ENCODE results near the gene PTF1A. TPM values are rescaled to one million over a fixed set of nuclear protein-coding genes. Genes with fewer than 3 reads are reported as not detected.

PTF1A gene
- polyA plus RNA-seq, 1 of the 3 experiments (the other 2 are of a cell fraction), result not detected

GRCh38 chr10:23151071-23151470 is 41.0 kb upstream of the PTF1A start:
- Histone ChIP-seq H3K4me3 (ENCODE audit: low read depth in 2 of 2, low read length in 1 of 2) (no peak overlapping the region), H3F3A (replicated peaks; ENCODE audit: insufficient read depth) (no peaks in the 10 kb centered on the region), H2AFZ (ENCODE audit: low read depth) (no peak overlapping the region), H3K9me3 (no peaks in the 10 kb centered on the region), H3K4me1 (ENCODE audit: control insufficient read depth in 1 of 2, insufficient read depth in 2 of 2, low read depth in 1 of 2, low read length in 1 of 2) (no peaks in the 10 kb centered on the region), H3K9ac (no peak overlapping the region), H3K9me2 (no peaks in the 10 kb centered on the region), H3K36me3 (replicated peaks in 1 of 2; ENCODE audit: control insufficient read depth in 1 of 2, insufficient read depth in 2 of 2, low read length in 1 of 2) (no peaks in the 10 kb centered on the region), H3K4me2 (no peak overlapping the region), H3K27ac (ENCODE audit: low read depth in 2 of 2, low read length in 1 of 2) (no peak overlapping the region), H4K20me1 (ENCODE audit: insufficient read depth) (no peaks in the 10 kb centered on the region), H3K27me3 (ENCODE audit: insufficient read depth) (no peaks in the 10 kb centered on the region; the same call in 1 of the 2 replicates), H3K79me2 (ENCODE audit: insufficient read depth) (no peaks in the 10 kb centered on the region)
- ChIA-PET POLR2A (interaction anchor here (0.6 kb wide), 1 partner anchor 27 kb away, joined by 3 read pairs; no protein-coding TSS in a partner anchor), CTCF (no interaction called here)
- no peak for DNase-seq
- TF ChIP-seq IRF3 (IDR thresholded peaks at IDR 0.05; ENCODE audit: low read depth, low read length), result no peak
- no peak for TF ChIP-seq FOSL2 (IDR thresholded peaks at IDR 0.05; ENCODE audit: borderline replicate concordance, low read depth)
- no peak for TF ChIP-seq EP300 (IDR thresholded peaks at IDR 0.05; ENCODE audit: borderline replicate concordance in 1 of 2, low read depth in 1 of 2, low read length in 1 of 2)
- TF ChIP-seq MXI1 (IDR thresholded peaks at IDR 0.05; ENCODE audit: low read depth, low read length), result no peak
- no peak for TF ChIP-seq TEAD4 (IDR thresholded peaks at IDR 0.05; ENCODE audit: borderline replicate concordance, insufficient read depth)
- no peak for TF ChIP-seq EZH2phosphoT487 (IDR thresholded peaks at IDR 0.05; ENCODE audit: borderline replicate concordance, low read depth)
- TF ChIP-seq USF2 (IDR thresholded peaks at IDR 0.05; ENCODE audit: borderline replicate concordance, low read depth, low read length), result no peak
- TF ChIP-seq GABPA (IDR thresholded peaks at IDR 0.05; ENCODE audit: low read depth), result no peak
- no peak for TF ChIP-seq TCF12 (IDR thresholded peaks at IDR 0.05)
- no peak for TF ChIP-seq GATA2 (CRISPR knock-in tag; IDR thresholded peaks at IDR 0.05)
- no peak for TF ChIP-seq RXRA (IDR thresholded peaks at IDR 0.05; ENCODE audit: borderline replicate concordance, low read depth)
- 54% methylated on average over 7 of the region's 7 CpGs for WGBS (ENCODE audit: low lambda C conversion rate)

GRCh38 chr10:23155169-23155568 is 36.9 kb upstream of the PTF1A start:
- Histone ChIP-seq H3K36me3 (replicated peaks in 1 of 2; ENCODE audit: control insufficient read depth in 1 of 2, insufficient read depth in 2 of 2, low read length in 1 of 2) (no peaks in the 10 kb centered on the region), H3K4me1 (ENCODE audit: control insufficient read depth in 1 of 2, insufficient read depth in 2 of 2, low read depth in 1 of 2, low read length in 1 of 2) (peaks cover 0 to 3% of the 10 kb centered on the region in 2 experiments; a peak in 1 of 4 replicates), H3K9me2 (no peaks in the 10 kb centered on the region), H2AFZ (ENCODE audit: low read depth) (no peak overlapping the region), H3K9ac (no peak overlapping the region), H3K9me3 (no peaks in the 10 kb centered on the region), H3F3A (replicated peaks; ENCODE audit: insufficient read depth) (no peaks in the 10 kb centered on the region), H3K27ac (ENCODE audit: low read depth in 2 of 2, low read length in 1 of 2) (no peak overlapping the region), H3K79me2 (ENCODE audit: insufficient read depth) (no peaks in the 10 kb centered on the region), H3K4me3 (ENCODE audit: low read depth in 2 of 2, low read length in 1 of 2) (no peak overlapping the region), H3K4me2 (no peak overlapping the region), H4K20me1 (ENCODE audit: insufficient read depth) (no peaks in the 10 kb centered on the region), H3K27me3 (ENCODE audit: insufficient read depth) (no peaks in the 10 kb centered on the region; the same call in 1 of the 2 replicates)
- POLR2A ChIA-PET, result no interaction called here
- CTCF ChIA-PET, result interaction anchor here (1.3 to 9.9 kb wide), 3 partner anchors 55 to 137 kb away, joined by 3 to 208 read pairs (median 4); no protein-coding TSS in a partner anchor
- whole genome bisulfite sequencing (ENCODE audit: low lambda C conversion rate), result 72% methylated on average over 7 of the region's 7 CpGs
- DNase-seq, result no peak
- TF ChIP-seq SIN3A (IDR thresholded peaks at IDR 0.05; ENCODE audit: borderline replicate concordance, low read depth, low read length), result no peak
- TF ChIP-seq JUND (IDR thresholded peaks at IDR 0.05), result no peak
- no peak for TF ChIP-seq IRF3 (IDR thresholded peaks at IDR 0.05; ENCODE audit: low read depth, low read length)
- no peak for TF ChIP-seq NRF1 (IDR thresholded peaks at IDR 0.05; ENCODE audit: low read depth, low read length)
- TF ChIP-seq TAF1 (IDR thresholded peaks at IDR 0.05; ENCODE audit: borderline replicate concordance, low read depth, low read length), result no peak
- TF ChIP-seq FOXM1 (IDR thresholded peaks at IDR 0.05; ENCODE audit: low read depth), result no peak
- TF ChIP-seq GABPA (IDR thresholded peaks at IDR 0.05; ENCODE audit: low read depth), result no peak
- no peak for TF ChIP-seq POLR2AphosphoS5 (IDR thresholded peaks at IDR 0.05; ENCODE audit: low read depth, low read length)
- no peak for TF ChIP-seq RCOR1 (IDR thresholded peaks at IDR 0.05; ENCODE audit: low read length)
- no peak for TF ChIP-seq MXI1 (IDR thresholded peaks at IDR 0.05; ENCODE audit: low read depth, low read length)
- TF ChIP-seq RXRA (IDR thresholded peaks at IDR 0.05; ENCODE audit: borderline replicate concordance, low read depth), result no peak
- no peak for TF ChIP-seq EP300 (IDR thresholded peaks at IDR 0.05; ENCODE audit: borderline replicate concordance in 1 of 2, low read depth in 1 of 2, low read length in 1 of 2)
- TF ChIP-seq YY1 (IDR thresholded peaks at IDR 0.05; ENCODE audit: low read depth), result no peak
- TF ChIP-seq SMC3 (IDR thresholded peaks at IDR 0.05; ENCODE audit: low read depth, low read length), result no peak
- no peak for TF ChIP-seq EZH2phosphoT487 (IDR thresholded peaks at IDR 0.05; ENCODE audit: borderline replicate concordance, low read depth)
- TF ChIP-seq, protein P1, sequence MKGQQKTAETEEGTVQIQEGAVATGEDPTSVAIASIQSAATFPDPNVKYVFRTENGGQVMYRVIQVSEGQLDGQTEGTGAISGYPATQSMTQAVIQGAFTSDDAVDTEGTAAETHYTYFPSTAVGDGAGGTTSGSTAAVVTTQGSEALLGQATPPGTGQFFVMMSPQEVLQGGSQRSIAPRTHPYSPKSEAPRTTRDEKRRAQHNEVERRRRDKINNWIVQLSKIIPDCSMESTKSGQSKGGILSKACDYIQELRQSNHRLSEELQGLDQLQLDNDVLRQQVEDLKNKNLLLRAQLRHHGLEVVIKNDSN (IDR thresholded peaks at IDR 0.05; ENCODE audit: borderline replicate concordance, low read depth), result no peak
- no peak for TF ChIP-seq RFX5 (IDR thresholded peaks at IDR 0.05; ENCODE audit: low read length)
- no peak for TF ChIP-seq MEF2A (IDR thresholded peaks at IDR 0.05; ENCODE audit: borderline replicate concordance, low read depth)
- no peak for TF ChIP-seq PBX3 (IDR thresholded peaks at IDR 0.05)
